Nephron (organoid): ENCODE data around the gene OPRL1.
A peak's percentile ranks its signal among the peaks of the same experiment; 100 is the strongest.

Experiments used
- H3K27ac Mint-ChIP-seq, 3 experiments: 2 replicates each; pipeline ENCODE4 v1.8.0; 2020; ENCODE audit warnings: mixed read lengths in 3 of 3, mild to moderate bottlenecking in 2 of 3, moderate library complexity in 1 of 3
- H3K27me3 Mint-ChIP-seq: 2 replicates; pipeline ENCODE4 v1.8.0; 2021; ENCODE audit warnings: low read depth, mild to moderate bottlenecking, moderate library complexity, mixed read lengths
- H3K36me3 Mint-ChIP-seq: 2 replicates; pipeline ENCODE4 v1.8.0; 2020; ENCODE audit warnings: low read depth, mixed read lengths
- H3K4me1 Mint-ChIP-seq: 2 replicates; pipeline ENCODE4 v1.8.0; 2020; ENCODE audit warnings: mixed read lengths
- H3K4me3 Mint-ChIP-seq, 3 experiments: 2 replicates each; pipeline ENCODE4 v1.8.0; 2020; ENCODE audit warnings: mild to moderate bottlenecking in 3 of 3, mixed read lengths in 3 of 3, moderate library complexity in 2 of 3
- H3K9me3 Mint-ChIP-seq: 2 replicates; pipeline ENCODE4 v1.8.0; 2020; ENCODE audit warnings: mixed read lengths
- CTCF ChIP-seq, 3 experiments: fragments of 200-600 bp; sonication (generic); IDR thresholded peaks; one replicate each; pipeline ENCODE4 v1.5.0; 2021; ENCODE audit warnings: antibody characterized with exemption in 3 of 3; ENCODE audit not compliant: unreplicated experiment in 3 of 3

The OPRL1 gene

GRCh38 chr20:64076061-64076997 is 3.6 kb upstream of the OPRL1 start:
- no peaks in the 10 kb centered on the region for H3K9me3 Mint-ChIP-seq
- TF ChIP-seq CTCF (IDR thresholded peaks at IDR 0.05; ENCODE audit: unreplicated experiment in 3 of 3) = no peak
- H3K27me3 Mint-ChIP-seq = peaks cover 5% of the 10 kb centered on the region
- H3K4me3 Mint-ChIP-seq = no peak overlapping the region
- no peaks in the 10 kb centered on the region for H3K36me3 Mint-ChIP-seq
- H3K27ac Mint-ChIP-seq = no peak overlapping the region
- H3K4me1 Mint-ChIP-seq = no peaks in the 10 kb centered on the region

- H3K27ac Mint-ChIP-seq = no peak overlapping the region
- H3K27me3 Mint-ChIP-seq = peaks cover 11% of the 10 kb centered on the region
- H3K4me1 Mint-ChIP-seq = peaks cover 5% of the 10 kb centered on the region
- no peaks in the 10 kb centered on the region for H3K9me3 Mint-ChIP-seq
- peak overlapping the region in 1 of 3 experiments; percentile 15 for H3K4me3 Mint-ChIP-seq
- no peaks in the 10 kb centered on the region for H3K36me3 Mint-ChIP-seq
- TF ChIP-seq CTCF (IDR thresholded peaks at IDR 0.05; ENCODE audit: unreplicated experiment in 3 of 3) = no peak
Observed at GRCh38 chr20:64077094-64077493, 2.8 kb upstream of the OPRL1 start.

GRCh38 chr20:64077541-64077875 is 2.4 kb upstream of the OPRL1 start:
- H3K27me3 Mint-ChIP-seq = peaks cover 15% of the 10 kb centered on the region
- no peaks in the 10 kb centered on the region for H3K9me3 Mint-ChIP-seq
- no peaks in the 10 kb centered on the region for H3K36me3 Mint-ChIP-seq
- peaks cover 5% of the 10 kb centered on the region for H3K4me1 Mint-ChIP-seq
- no peak for TF ChIP-seq CTCF (IDR thresholded peaks at IDR 0.05; ENCODE audit: unreplicated experiment in 3 of 3)
- no peak overlapping the region for H3K27ac Mint-ChIP-seq
- H3K4me3 Mint-ChIP-seq = no peak overlapping the region

GRCh38 chr20:64077876-64078551 is 1.9 kb upstream of the OPRL1 start:
- H3K27ac Mint-ChIP-seq = no peak overlapping the region
- no peak for TF ChIP-seq CTCF (IDR thresholded peaks at IDR 0.05; ENCODE audit: unreplicated experiment in 3 of 3)

GRCh38 chr20:64078934-64079272 is 979 bp upstream of the OPRL1 start:
- Mint-ChIP-seq H3K4me3 (peak overlapping the region; percentile 65 to 74 (median 70)), H3K4me1 (peaks cover 5% of the 10 kb centered on the region), H3K9me3 (no peaks in the 10 kb centered on the region), H3K27ac (peak overlapping the region in 1 of 3 experiments; percentile 16), H3K27me3 (peaks cover 23% of the 10 kb centered on the region), H3K36me3 (no peaks in the 10 kb centered on the region)
- TF ChIP-seq CTCF (IDR thresholded peaks at IDR 0.05; ENCODE audit: unreplicated experiment in 3 of 3) = no peak

More at GRCh38 chr20:64077876-64078551, 1.9 kb upstream of the OPRL1 start:
- Mint-ChIP-seq H3K36me3 (no peaks in the 10 kb centered on the region), H3K4me3 (peak overlapping the region in 2 of 3 experiments; percentile 5 to 43), H3K27me3 (peaks cover 20% of the 10 kb centered on the region), H3K4me1 (peaks cover 5% of the 10 kb centered on the region), H3K9me3 (no peaks in the 10 kb centered on the region)
